Motor neuron (in vitro differentiated cells): ENCODE data around the gene DSCAML1. TPM values are rescaled to one million over a fixed set of nuclear protein-coding genes. Genes with fewer than 3 reads are reported as not detected.

Source experiments
- ATAC-seq, 8 experiments: fragments of 200-7000 bp; cut with Tn5 transposase; replicated peaks in 6 of 8; 2 replicates each; pipeline ENCODE4 v1.8.0; 2021; ENCODE audit warnings: mild to moderate bottlenecking in 8 of 8, moderate library complexity in 8 of 8
- H3K27ac ChIP-seq, 2 donors: fragments of 250-450 bp; sonication (Bioruptor Pico); 2 replicates each; pipeline ENCODE4 v1.9.0; 2021; ENCODE audit warnings: antibody characterized with exemption in 2 of 2, mild to moderate bottlenecking in 2 of 2, moderate library complexity in 1 of 2
- H3K4me1 ChIP-seq, 2 donors: fragments of 250-450 bp; sonication (Bioruptor Pico); replicated peaks in 1 of 2; 2 replicates each; pipeline ENCODE4 v1.6.1; 2021; ENCODE audit warnings: antibody characterized with exemption in 2 of 2, mild to moderate bottlenecking in 2 of 2, moderate library complexity in 1 of 2
- H3K4me3 ChIP-seq, 5 donors: fragments of 250-450 bp; sonication (Bioruptor Pico); 2 replicates each; pipeline ENCODE4 v1.9.0; 2021; ENCODE audit warnings: antibody characterized with exemption in 5 of 5, mild to moderate bottlenecking in 5 of 5, moderate library complexity in 4 of 5
- WGBS, 10 experiments: fragments of 450-650 bp; shearing (Covaris generic); methylation state at CpG; one replicate each; pipeline ENCODE4 v1.0.0; 2022; 5-methylcytosine and 5-hydroxymethylcytosine counted together
- in situ Hi-C, 9 experiments: fragments of 400-800 bp; cut with MboI; loops; one replicate each; pipeline ENCODE4 v1.15.0; 2021; ENCODE audit warnings: low sequenced_read_pairs in 9 of 9, low pct_unique_long_range_greater_than_20kb in 2 of 9; ENCODE audit not compliant: unreplicated experiment in 9 of 9
- total RNA-seq, 8 experiments: library from RNA; unstranded; fragments of 300-600 nt; gene quantifications; 2 replicates each; pipeline versions ENCODE4 v1.2.3 to v1.2.4, GENCODE V29; 2022

The DSCAML1 gene
- total RNA-seq, 8 experiments from 2014 or later: 0.08 to 0.71 (median 0.42) TPM; not detected in 2

DNA sequence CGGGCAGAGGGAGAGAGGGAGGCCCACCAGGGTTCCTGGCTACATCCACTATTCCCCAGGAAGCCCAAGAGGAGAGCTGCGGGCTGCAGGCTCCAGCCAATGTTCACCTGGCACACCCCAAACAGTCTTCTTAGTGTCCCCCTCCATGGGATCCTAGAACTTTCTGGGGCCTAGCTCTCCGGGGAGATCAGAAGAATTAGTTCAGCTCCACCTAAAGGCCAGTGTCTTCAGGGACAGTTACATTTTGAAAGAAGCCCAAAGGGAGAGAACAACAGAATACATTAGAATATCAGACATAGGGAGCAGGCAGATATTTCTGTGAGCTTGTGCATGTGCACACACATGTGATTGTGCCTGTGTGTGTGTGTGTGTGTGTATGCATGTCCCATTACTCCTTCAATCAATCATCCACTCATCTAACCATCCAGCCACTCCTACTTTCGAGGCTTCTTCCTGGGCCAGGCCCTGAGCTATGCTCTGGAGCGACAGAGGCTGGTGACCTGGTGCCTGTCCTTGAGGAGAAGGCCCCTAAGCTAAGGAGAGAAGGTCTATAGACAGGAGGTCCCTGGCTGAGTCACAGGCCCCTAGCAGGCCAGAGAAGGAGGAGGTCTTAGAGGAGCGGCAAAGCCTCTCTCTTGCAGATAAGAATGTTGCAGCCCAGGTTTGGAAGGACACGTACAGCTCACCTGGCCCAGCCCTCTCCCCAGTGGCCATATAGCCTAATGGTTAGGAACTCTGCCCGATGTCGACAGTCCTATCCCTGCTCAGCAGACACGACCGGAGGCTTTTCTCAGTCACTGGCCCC, 165.5 kb downstream of the DSCAML1 start:
- no peak overlapping the region for H3K4me3 ChIP-seq
- WGBS, 10 experiments: 0 to 100% (median 65%) methylated on average over 1 to 4 of the region's 11 CpGs; no CpG with 5 or more reads in 1 of the 10 experiments
- ATAC-seq: peak in 5 of 8 experiments; percentile 18 to 88 (median 74)
- in situ Hi-C loops: no loop called here
- H3K4me1 ChIP-seq: peaks cover 29 to 32% of the 10 kb centered on the region in 2 donors
- no peak overlapping the region for H3K27ac ChIP-seq

DNA sequence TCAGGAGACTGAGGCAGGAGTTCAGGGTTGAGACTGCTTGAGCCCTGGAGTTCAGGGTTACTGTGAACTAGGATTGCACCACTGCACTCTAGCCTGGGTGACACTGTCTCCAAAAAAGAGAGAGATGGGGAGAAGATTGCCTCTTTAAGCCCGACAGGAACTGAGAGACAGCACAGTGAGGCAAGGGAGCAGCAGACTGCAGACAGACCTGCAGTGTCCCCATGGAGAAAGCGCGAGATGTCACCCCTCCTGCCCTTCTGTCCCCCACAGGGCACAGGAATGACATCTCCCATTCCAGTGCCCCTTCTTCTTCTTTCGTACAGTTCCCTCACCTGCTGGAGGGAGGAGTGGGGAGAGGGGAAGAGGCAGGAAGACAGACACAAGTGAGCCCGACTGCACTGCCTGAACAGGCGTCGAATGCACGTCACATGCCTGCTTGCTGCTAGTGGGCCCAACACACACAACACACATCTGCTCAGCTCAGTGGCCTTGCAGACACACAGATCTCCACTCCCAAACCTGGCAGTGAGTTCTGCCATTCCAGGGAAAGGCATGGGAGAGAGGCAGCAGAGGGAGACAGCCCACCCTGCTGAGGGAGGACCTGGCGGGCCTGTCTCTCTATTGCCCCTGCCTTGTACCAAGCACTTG, 167.0 kb downstream of the DSCAML1 start:
- in situ Hi-C loops: no loop called here
- ATAC-seq: no peak
- 20 to 100% (median 66%) methylated on average over 2 to 6 of the region's 9 CpGs; no CpG with 5 or more reads in 6 of the 10 experiments for WGBS, 10 experiments
- peaks cover 17 to 18% of the 10 kb centered on the region in 2 donors for H3K4me1 ChIP-seq
- no peak overlapping the region for H3K27ac ChIP-seq
- H3K4me3 ChIP-seq: no peak overlapping the region

GRCh38 chr11:117629146-117629545, 167.9 kb downstream of the DSCAML1 start:
- in situ Hi-C loops: no loop called here
- 82 to 100% (median 88%) methylated on average over 1 to 5 of the region's 6 CpGs; no CpG with 5 or more reads in 6 of the 10 experiments for WGBS, 10 experiments
- no peak overlapping the region for H3K27ac ChIP-seq
- H3K4me1 ChIP-seq: peaks cover 11 to 12% of the 10 kb centered on the region in 2 donors
- no peak overlapping the region for H3K4me3 ChIP-seq
- no peak for ATAC-seq

- in situ Hi-C loops: no loop called here
- WGBS, 10 experiments: 10 to 92% (median 50%) methylated on average over 2 of the region's 13 CpGs; no CpG with 5 or more reads in 7 of the 10 experiments
- ATAC-seq: no peak
- H3K4me1 ChIP-seq: peaks cover 11 to 15% of the 10 kb centered on the region in 2 donors
- no peak overlapping the region for H3K4me3 ChIP-seq
- no peak overlapping the region for H3K27ac ChIP-seq
These were observed 169.8 kb downstream of the DSCAML1 start for GRCh38 chr11:117627259-117627658.

DNA sequence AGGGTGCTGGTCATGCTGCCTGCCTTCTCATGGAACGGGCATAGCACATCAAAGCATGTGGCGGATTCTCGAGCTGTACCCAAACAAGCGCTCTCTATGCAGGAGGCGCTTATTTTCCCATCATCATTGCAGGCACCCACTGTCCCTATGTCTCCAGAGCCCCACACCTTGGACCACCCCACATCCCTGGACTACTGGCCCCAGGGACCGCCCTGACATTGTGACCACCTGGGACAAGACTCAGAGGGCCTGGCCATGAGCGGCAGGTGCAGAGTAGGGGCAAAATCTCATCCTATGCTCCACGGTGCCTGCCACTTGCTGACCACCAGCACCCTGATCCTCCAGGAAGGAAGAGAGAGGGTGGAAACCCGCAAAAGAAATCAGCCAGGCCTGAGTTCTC, 170.4 kb downstream of the DSCAML1 start:
- no peak for ATAC-seq
- H3K27ac ChIP-seq: no peak overlapping the region
- 4 to 95% (median 75%) methylated on average over 1 to 7 of the region's 9 CpGs; no CpG with 5 or more reads in 4 of the 10 experiments for WGBS, 10 experiments
- no peak overlapping the region for H3K4me3 ChIP-seq
- in situ Hi-C loops: no loop called here
- H3K4me1 ChIP-seq: peaks cover 7 to 11% of the 10 kb centered on the region in 2 donors

- Histone ChIP-seq H3K4me3 (no peak overlapping the region), H3K27ac (no peak overlapping the region), H3K4me1 (peaks cover 3 to 7% of the 10 kb centered on the region in 2 donors)
- WGBS, 10 experiments: 0 to 100% (median 60%) methylated on average over 1 to 4 of the region's 4 CpGs; no CpG with 5 or more reads in 5 of the 10 experiments
- in situ Hi-C loops: no loop called here
- peak in 6 of 8 experiments; percentile 53 to 89 (median 76) for ATAC-seq
These were observed 171.8 kb downstream of the DSCAML1 start for GRCh38 chr11:117625237-117625636.

- 0 to 62% (median 50%) methylated on average over 1 to 2 of the region's 2 CpGs; no CpG with 5 or more reads in 3 of the 10 experiments for WGBS, 10 experiments
- in situ Hi-C loops: loop anchor here in 1 of 9 experiments (25.0 kb wide), 1 partner anchor 187 kb away; no protein-coding TSS in a partner anchor
- no peak overlapping the region for H3K27ac ChIP-seq
These were observed 173.2 kb downstream of the DSCAML1 start for GRCh38 chr11:117623831-117624271.

DNA sequence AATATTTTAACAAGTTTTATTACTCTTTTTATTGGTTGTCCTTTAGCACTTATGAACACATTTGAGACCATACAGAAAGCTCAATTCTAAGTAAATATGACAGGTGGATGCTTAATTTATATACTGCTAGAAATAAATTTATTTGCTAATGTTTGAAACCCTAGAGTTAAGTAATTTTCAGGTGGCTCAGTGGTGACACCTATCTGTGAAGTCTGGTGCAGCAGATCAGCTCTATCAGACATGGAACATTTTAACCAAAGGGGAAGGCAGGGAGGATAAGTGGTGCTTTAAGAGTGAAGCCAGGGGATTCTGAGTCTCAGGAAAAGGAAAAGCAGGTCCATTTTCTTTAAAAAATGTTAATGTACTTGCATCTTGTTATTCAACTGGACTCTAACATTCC, 175.8 kb downstream of the DSCAML1 start:
- no peak overlapping the region for H3K4me3 ChIP-seq
- peak in 1 of 8 experiments; percentile 23 for ATAC-seq
- no peak overlapping the region for H3K27ac ChIP-seq
- peaks cover 10 to 17% of the 10 kb centered on the region in 2 donors for H3K4me1 ChIP-seq
- in situ Hi-C loops: loop anchor here in 1 of 9 experiments (25.0 kb wide), 1 partner anchor 184 kb away; no protein-coding TSS in a partner anchor

More at GRCh38 chr11:117623831-117624271, 173.2 kb downstream of the DSCAML1 start:
- no peak for ATAC-seq
- no peak overlapping the region for H3K4me3 ChIP-seq
- peaks cover 7 to 15% of the 10 kb centered on the region in 2 donors for H3K4me1 ChIP-seq

- H3K4me3 ChIP-seq: no peak overlapping the region
- H3K27ac ChIP-seq: no peak overlapping the region
- in situ Hi-C loops: loop anchor here in 1 of 9 experiments (25.0 kb wide), 1 partner anchor 183 kb away; no protein-coding TSS in a partner anchor
- no peak for ATAC-seq
- 0 to 100% (median 90%) methylated on average over 1 of the region's 1 CpG; no CpG with 5 or more reads in 3 of the 10 experiments for WGBS, 10 experiments
- peaks cover 10 to 17% of the 10 kb centered on the region in 2 donors for H3K4me1 ChIP-seq
These were observed 176.4 kb downstream of the DSCAML1 start for GRCh38 chr11:117620659-117621058.

DNA sequence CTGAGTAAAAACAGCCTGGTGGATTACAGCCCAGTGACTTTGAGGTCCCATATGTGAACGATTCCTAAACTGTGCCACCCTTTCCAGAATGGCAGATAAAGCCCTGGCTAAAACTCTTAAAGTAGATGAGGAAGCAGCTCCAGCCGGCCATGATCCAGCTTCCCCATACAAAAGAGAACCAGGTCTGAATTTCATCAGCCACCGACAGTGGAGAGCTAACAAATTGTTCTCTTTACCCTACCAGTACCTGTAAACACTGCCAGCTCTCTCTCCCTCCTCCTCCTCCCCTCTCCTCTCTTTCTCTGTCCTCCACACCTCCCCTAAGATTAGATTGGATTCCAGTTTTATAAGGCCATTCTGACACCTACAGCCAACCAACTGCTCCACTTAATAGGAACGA, 176.9 kb downstream of the DSCAML1 start:
- 0 to 72% (median 54%) methylated on average over 2 to 4 of the region's 4 CpGs; no CpG with 5 or more reads in 2 of the 10 experiments for WGBS, 10 experiments
- peaks cover 10 to 15% of the 10 kb centered on the region in 2 donors for H3K4me1 ChIP-seq
- no peak overlapping the region for H3K27ac ChIP-seq
- no peak overlapping the region for H3K4me3 ChIP-seq
- ATAC-seq: peak in 3 of 8 experiments; percentile 22 to 45 (median 41)
- in situ Hi-C loops: loop anchor here in 1 of 9 experiments (25.0 kb wide), 1 partner anchor 183 kb away; no protein-coding TSS in a partner anchor

- in situ Hi-C loops: loop anchor here in 1 of 9 experiments (25.0 kb wide), 1 partner anchor 182 kb away; no protein-coding TSS in a partner anchor
- peaks cover 10 to 15% of the 10 kb centered on the region in 2 donors for H3K4me1 ChIP-seq
- H3K27ac ChIP-seq: no peak overlapping the region
- H3K4me3 ChIP-seq: no peak overlapping the region
- no peak for ATAC-seq
- WGBS, 10 experiments: 0 to 100% (median 80%) methylated on average over 1 to 4 of the region's 4 CpGs; no CpG with 5 or more reads in 1 of the 10 experiments
These were observed 177.4 kb downstream of the DSCAML1 start for GRCh38 chr11:117619661-117620060.

DNA sequence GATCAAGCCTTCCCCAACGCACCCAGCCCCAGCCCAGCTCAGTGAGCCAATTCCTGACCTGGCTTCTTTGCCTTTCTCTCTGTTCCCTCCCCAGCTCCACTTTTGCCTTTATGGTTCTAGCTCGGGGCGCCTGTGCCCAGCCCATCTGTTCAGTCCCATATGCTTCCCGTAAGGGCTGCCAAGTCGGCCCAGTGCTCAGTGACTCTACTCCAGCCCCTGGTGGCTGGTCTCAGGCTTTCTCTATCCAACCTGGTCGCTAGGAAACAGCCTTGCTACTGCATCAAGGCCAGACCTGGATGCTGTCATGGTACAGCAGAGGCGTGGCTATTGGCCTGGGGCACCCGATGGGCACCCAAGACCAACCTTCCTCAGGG, 178.0 kb downstream of the DSCAML1 start:
- in situ Hi-C loops: loop anchor here in 1 of 9 experiments (25.0 kb wide), 1 partner anchor 182 kb away; no protein-coding TSS in a partner anchor
- no peak overlapping the region for H3K27ac ChIP-seq
- ATAC-seq: peak; percentile 60 to 86 (median 75)
- H3K4me1 ChIP-seq: peaks cover 10 to 13% of the 10 kb centered on the region in 2 donors
- 29 to 63% (median 60%) methylated on average over 1 to 5 of the region's 8 CpGs; no CpG with 5 or more reads in 3 of the 10 experiments for WGBS, 10 experiments
- no peak overlapping the region for H3K4me3 ChIP-seq
